Left renal pelvis (tissue), 4 donors: ENCODE data around the gene SUGP2. TPM values are rescaled to one million over a fixed set of nuclear protein-coding genes. Genes with fewer than 3 reads are reported as not detected.

Source experiments
- DNase-seq, 4 donors: peaks; one replicate each; pipeline ENCODE4 v3.0.0-alpha.2; 2013; ENCODE audit warnings: low read depth in 4 of 4, low spot score in 3 of 4
- polyA plus RNA-seq, 4 donors: library from polyadenylated mRNA; unstranded; fragments of 120-200 nt; gene quantifications; one replicate each; pipeline ENCODE4 v1.2.1, GENCODE V29; 2013; ENCODE audit not compliant: insufficient read length in 4 of 4

SUGP2 gene
- polyA plus RNA-seq, 4 donors, result 78.4 to 133 (median 90.7) TPM

GRCh38 chr19:18995804-18996241, 37.5 kb downstream of the SUGP2 start:
- peak; percentile 71 to 77 (median 74) for DNase-seq

DNA sequence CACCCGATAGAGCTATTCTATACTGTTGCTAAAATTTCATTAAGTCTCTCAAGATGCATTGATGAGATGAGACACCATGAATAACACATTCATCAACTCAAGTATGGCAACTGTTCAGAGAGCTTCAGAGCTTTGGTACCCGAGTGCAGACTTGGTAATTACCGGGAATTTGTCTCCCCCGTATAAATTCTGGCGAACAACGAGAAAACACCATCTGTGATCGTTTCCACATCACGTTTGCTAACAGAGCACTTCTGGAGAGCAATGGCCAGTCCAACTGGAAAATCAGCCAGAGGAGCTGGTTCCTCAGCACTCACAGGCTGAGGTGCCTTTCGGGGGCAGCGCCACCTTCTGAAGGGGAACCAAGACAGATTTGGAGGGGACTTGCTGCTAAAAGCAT, 40.2 kb downstream of the SUGP2 start:
- DNase-seq, result no peak

DNA sequence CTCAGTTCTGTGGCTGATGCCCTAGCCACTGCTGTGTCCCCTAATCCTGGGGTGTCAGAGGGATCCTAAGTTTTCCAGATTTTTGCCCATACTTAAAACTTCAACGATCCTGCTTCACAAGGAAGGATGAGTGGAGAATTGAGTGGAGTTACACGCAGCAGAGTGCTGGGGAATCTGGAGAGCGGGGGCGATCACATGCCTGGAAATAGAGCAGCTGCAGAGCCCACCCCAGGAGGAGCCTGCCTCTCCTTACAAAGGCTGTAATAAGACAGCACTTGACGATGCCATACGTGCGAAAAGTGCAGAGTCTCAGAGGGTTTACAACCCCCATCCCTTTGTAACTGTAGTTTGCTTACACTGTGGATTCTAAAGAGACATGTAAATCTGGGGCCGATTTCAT, 40.6 kb downstream of the SUGP2 start:
- no peak for DNase-seq

GRCh38 chr19:18991468-18991867, 41.8 kb downstream of the SUGP2 start:
- no peak for DNase-seq

GRCh38 chr19:18991006-18991405, 42.3 kb downstream of the SUGP2 start:
- DNase-seq, result no peak

GRCh38 chr19:18990128-18990708, 43.1 kb downstream of the SUGP2 start:
- DNase-seq, result no peak

DNA sequence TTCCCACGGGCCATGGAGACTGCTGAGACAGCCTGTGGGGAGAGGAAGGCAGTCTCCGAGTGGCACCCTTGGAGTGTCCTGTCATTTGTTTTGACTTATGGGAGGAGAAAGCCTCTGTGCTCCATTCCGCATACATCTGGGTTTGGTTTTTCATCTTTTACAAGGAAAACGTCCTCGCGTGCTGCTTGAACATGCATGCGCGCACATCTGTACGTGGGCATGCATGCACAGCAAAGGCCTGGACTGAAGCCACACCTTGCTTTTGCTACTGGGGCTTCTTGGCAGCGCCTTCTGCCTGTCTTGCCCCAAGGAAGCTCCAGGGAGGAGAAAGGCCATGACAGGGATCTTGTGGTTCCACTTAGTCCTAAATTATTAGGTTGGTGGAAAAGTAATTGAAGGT, 44.0 kb downstream of the SUGP2 start:
- DNase-seq, result no peak

- DNase-seq, result no peak
These were observed 45.9 kb downstream of the SUGP2 start for GRCh38 chr19:18987456-18987855.

DNA sequence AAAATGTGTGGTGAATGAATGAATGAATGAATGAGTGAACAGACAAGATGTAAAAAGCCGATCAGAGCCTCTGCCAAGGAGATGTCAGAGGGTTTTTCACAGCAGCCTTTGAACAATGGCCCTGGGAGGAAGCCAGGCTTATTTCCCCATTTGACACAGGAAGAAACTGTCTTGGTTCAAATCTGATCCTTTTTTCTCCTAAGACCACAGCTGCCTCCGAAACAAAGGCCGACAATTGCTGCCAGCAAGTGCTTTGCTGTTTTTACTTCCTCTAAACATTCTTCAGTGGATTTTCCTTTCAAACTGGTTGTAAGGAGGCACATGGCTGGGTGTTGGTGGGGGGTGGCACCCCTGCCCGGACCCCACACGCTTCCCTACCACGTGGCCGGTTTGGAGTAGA, 48.1 kb downstream of the SUGP2 start:
- DNase-seq, result no peak

GRCh38 chr19:18984251-18984650, 49.1 kb downstream of the SUGP2 start:
- no peak for DNase-seq

DNA sequence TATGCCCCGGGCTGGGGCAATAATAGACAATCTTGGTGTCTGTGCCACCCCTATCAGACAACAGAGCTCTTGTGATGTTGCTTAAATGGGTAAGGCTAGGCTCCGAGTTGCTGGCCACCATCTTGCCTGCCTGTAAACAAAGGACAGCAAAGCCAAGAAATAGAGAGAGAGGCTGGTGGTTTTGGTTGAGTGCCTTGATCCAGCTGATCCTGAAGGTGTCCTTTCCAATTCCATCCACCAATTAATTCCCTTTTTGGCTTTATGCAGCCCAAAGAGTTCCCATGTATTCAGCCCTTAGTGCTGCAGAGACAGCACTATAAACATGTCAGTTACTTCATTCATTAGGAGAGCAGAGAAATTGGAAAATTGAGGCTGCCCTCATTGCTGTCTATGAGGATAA, 50.6 kb downstream of the SUGP2 start:
- no peak for DNase-seq

DNA sequence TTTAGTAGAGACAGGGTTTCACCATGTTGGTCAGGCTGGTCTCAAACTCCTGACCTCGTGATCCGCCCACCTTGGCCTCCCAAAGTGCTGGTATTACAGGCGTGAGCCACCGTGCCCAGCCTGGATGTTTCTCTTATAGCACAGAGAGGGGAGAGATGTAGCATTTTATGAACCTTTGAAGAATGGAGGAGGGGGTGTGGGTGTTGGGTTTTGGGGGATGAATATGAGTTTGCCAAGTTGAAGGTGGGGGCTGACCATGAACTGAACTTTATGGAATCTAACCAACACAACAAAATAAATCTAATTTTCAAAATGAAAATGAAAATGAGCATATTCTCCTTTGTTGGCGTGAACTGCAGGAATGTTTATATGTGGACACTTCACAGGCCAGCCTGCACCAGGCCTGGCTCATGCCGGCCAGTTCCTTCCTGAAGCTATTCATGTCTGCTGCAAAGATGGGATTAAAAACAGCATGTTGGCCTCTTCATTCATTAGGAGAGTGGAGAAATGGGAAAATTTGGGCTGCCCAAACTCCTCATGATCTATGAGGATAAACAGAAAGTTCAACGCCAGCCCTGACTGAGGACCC, 52.8 kb downstream of the SUGP2 start:
- DNase-seq, result no peak

- no peak for DNase-seq
These were observed 54.7 kb downstream of the SUGP2 start for GRCh38 chr19:18978616-18979015.

- DNase-seq, result no peak
These were observed 57.4 kb downstream of the SUGP2 start for GRCh38 chr19:18975869-18976268.

DNA sequence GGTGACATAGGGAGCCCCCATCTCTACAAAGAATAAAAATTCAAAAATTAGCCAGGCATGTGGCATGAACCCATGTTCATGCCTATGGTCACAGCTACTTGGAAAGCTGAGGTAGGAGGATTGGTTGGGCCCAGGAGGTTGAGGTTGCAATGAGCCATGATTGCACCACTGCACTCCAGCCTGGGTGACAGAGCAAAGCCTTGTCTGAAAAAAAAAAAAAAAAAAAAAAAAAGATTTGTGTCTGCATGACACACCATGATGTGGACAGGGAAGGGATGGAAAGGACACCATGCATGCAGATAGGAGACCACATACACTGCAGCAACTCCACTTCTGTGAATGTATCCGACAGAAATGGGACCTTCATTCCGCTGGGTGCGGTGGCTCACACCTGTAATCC, 58.3 kb downstream of the SUGP2 start:
- DNase-seq, result no peak

DNA sequence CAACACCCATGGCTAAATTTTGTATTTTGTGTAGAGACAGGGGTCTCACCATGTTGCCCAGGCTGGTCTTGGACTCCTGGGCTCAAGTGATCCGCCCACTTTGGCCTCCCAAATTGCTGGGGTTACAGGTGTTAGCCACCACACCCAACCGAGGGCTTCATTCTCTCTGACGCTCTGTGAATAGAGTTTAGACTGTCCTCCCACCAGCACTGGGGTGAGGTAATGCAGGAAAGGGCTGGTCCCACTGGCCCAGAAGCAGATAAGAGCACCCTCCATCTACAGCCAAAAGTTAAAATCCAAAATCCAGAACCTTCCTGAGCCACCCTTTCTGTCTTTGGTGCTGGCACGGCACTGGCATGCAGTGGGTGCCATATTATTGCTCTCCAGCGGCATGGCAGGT, 60.5 kb downstream of the SUGP2 start:
- DNase-seq, result no peak

GRCh38 chr19:18972301-18972811, 61.0 kb downstream of the SUGP2 start:
- no peak for DNase-seq

DNA sequence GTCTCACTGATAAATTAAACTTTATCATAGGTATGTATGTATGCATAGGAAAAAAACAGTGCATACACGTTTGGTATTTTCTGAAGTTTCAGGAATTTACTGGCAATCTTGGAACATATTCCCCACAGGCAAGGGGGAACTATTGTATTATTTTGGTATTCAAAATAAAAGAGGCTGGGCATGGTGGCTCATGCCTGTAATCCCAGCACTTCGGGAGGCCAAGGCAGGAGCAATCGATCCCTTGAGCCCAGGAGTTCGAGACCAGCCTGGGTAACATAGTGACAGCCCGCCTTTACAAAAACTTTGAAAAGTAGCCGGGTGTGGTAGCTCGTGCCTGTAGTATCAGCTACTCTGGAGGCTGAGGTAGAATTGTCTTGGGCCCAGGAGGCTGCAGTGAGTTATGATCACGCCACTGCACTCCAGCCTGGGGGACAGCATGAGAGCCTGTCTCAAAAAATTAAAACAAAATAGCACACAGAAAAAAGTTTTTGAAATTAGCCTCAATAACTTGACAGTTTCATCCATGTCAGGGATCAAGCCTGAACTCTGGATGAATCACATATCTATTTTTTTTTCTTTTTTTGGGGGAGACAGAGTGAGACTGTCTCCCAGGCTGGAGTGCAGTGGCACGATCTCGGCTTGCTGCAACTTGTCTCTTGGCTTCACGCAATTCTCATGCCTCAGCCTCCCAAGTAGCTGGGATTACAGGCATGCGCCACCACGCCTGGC, 63.2 kb downstream of the SUGP2 start:
- DNase-seq, result no peak

GRCh38 chr19:18967358-18968146, 65.8 kb downstream of the SUGP2 start:
- peak; percentile 47 to 63 (median 56) for DNase-seq

DNA sequence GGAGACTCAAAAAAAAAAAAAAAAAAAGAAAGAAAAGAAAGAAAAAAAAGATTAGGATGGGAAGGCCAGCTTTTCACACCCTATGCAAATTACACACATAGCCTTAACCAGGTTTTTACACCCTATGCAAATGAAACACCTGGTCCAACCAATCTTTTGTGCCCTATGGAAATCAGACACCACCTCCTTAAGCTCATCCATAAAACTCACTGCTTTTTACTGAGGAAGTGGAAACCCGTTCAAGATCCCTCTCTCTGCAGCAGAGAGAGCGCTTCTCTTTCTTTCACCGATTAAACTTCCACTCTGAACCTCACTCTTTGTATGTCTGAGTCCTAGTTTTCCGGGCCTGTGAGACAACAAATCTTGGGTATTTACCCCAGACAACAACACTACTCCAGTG, 67.0 kb downstream of the SUGP2 start:
- no peak for DNase-seq

- DNase-seq, result no peak
These were observed 69.2 kb downstream of the SUGP2 start for GRCh38 chr19:18964121-18964520.
